Aorta (tissue), 5 donors: ENCODE results near the gene CD109. TPM values are rescaled to one million over a fixed set of nuclear protein-coding genes. Genes with fewer than 3 reads are reported as not detected.

Source experiments
- ATAC-seq: fragments of 200-7000 bp; cut with Tn5 transposase; one replicate; pipeline ENCODE4 v1.9.1; 2022; ENCODE audit warnings: moderate library complexity; ENCODE audit not compliant: low FRiP score
- DNase-seq, 2 donors: peaks; one replicate each; pipeline ENCODE4 v3.0.0-alpha.2; 2020
- H3K27ac ChIP-seq, 2 donors: one replicate each; pipeline ENCODE4 v1.5.1; 2013; ENCODE audit warnings: low read length in 2 of 2, mild to moderate bottlenecking in 2 of 2, moderate library complexity in 2 of 2, control low read depth in 1 of 2, inconsistent platforms in 1 of 2, low read depth in 1 of 2
- H3K27me3 ChIP-seq, 2 donors: one replicate each; pipeline ENCODE4 v1.6.1; 2013; ENCODE audit warnings: control low read depth in 1 of 2, low read length in 1 of 2, mild to moderate bottlenecking in 1 of 2, moderate library complexity in 1 of 2; ENCODE audit not compliant: insufficient read depth in 2 of 2, control insufficient read depth in 1 of 2
- H3K36me3 ChIP-seq, 2 donors: one replicate each; pipeline ENCODE4 v1.6.1; 2013; ENCODE audit warnings: control low read depth in 1 of 2, low read length in 1 of 2, mild to moderate bottlenecking in 1 of 2; ENCODE audit not compliant: insufficient read depth in 2 of 2, control insufficient read depth in 1 of 2
- H3K4me1 ChIP-seq, 2 donors: one replicate each; pipeline ENCODE4 v1.6.1; 2013; ENCODE audit warnings: low read length in 2 of 2, control low read depth in 1 of 2, mild to moderate bottlenecking in 1 of 2, moderate library complexity in 1 of 2; ENCODE audit not compliant: insufficient read depth in 2 of 2, control insufficient read depth in 1 of 2
- H3K4me3 ChIP-seq, 2 donors: one replicate each; pipeline ENCODE4 v1.5.1; 2013; ENCODE audit warnings: low read length in 2 of 2, control low read depth in 1 of 2, mild to moderate bottlenecking in 1 of 2
- H3K9me3 ChIP-seq: one replicate; pipeline ENCODE4 v1.6.1; 2013; ENCODE audit warnings: mild to moderate bottlenecking, low read length; ENCODE audit not compliant: control insufficient read depth
- WGBS, 2 donors: extraction: QIAGEN DNeasy Blood & Tissue Kit; methylation state at CpG; one replicate each; pipeline ENCODE4 v1.1.7; 2013; 5-methylcytosine and 5-hydroxymethylcytosine counted together
- intact Hi-C, 2 donors: fragments of 100-400 bp; cut with DNase I; formaldehyde crosslinking; loops; one replicate each; pipeline versions ENCODE4 v1.14.2 to v1.15.0; 2022
- polyA plus RNA-seq, 2 donors: library from polyadenylated mRNA; stranded (reverse); fragments of 200-250 nt; gene quantifications; one replicate each; pipeline ENCODE4 v1.2.3, GENCODE V29; 2013
- total RNA-seq, 2 donors: library from RNA; stranded (reverse); fragmentation: NEBNext Ultra II Directional; extraction: Animal tissue kit (Norgen Biotek cat#: 25700); gene quantifications; one replicate each; pipeline ENCODE4 v1.2.1, GENCODE V29; 2021
- donor health status: healthy with polysubstance abuse.
- donor health status: Bipolar disorder and iron deficiency.
- donor health status: DM: no; HTN: no; CAD: no.
- donor health status: DM: no; HTN: no; CAD: no.
- donor health status: DM: yes; HTN: yes; CAD: no.

CD109 gene
- total and polyA plus RNA-seq, 4 donors: 1.9 to 29.8 (median 15.2) TPM

GRCh38 chr6:73657201-73657600, 38.8 kb upstream of the CD109 start:
- intact Hi-C loops: no loop called here
- WGBS, 2 donors: 93 to 94% methylated on average over 3 of the region's 3 CpGs
- ATAC-seq: no peak

GRCh38 chr6:73664701-73665100, 31.3 kb upstream of the CD109 start:
- Histone ChIP-seq H3K9me3 (no peaks in the 10 kb centered on the region), H3K27me3 (no peaks in the 10 kb centered on the region), H3K4me1 (no peaks in the 10 kb centered on the region), H3K27ac (no peak overlapping the region), H3K36me3 (no peaks in the 10 kb centered on the region), H3K4me3 (no peak overlapping the region)
- no peak for ATAC-seq
- intact Hi-C loops: no loop called here
- DNase-seq: no peak
- 81 to 87% methylated on average over 2 of the region's 2 CpGs for WGBS, 2 donors

More at GRCh38 chr6:73657201-73657600, 38.8 kb upstream of the CD109 start:
- no peak overlapping the region for H3K4me3 ChIP-seq
- H3K36me3 ChIP-seq: no peaks in the 10 kb centered on the region
- H3K27me3 ChIP-seq: no peaks in the 10 kb centered on the region
- no peak for DNase-seq
- no peaks in the 10 kb centered on the region for H3K4me1 ChIP-seq
- H3K27ac ChIP-seq: no peak overlapping the region
- H3K9me3 ChIP-seq: no peaks in the 10 kb centered on the region

- Histone ChIP-seq H3K9me3 (no peaks in the 10 kb centered on the region), H3K4me3 (no peak overlapping the region), H3K27ac (no peak overlapping the region), H3K36me3 (no peaks in the 10 kb centered on the region), H3K4me1 (no peaks in the 10 kb centered on the region), H3K27me3 (no peaks in the 10 kb centered on the region)
- ATAC-seq (no peak), DNase-seq (no peak)
- intact Hi-C loops: no loop called here
- 66 to 73% methylated on average over 3 of the region's 3 CpGs for WGBS, 2 donors
These were observed 30.2 kb upstream of the CD109 start for GRCh38 chr6:73665686-73666319.

GRCh38 chr6:73666393-73666792, 29.6 kb upstream of the CD109 start:
- no peak for DNase-seq
- no peaks in the 10 kb centered on the region for H3K4me1 ChIP-seq
- WGBS, 2 donors: 20 to 30% methylated on average over 2 of the region's 2 CpGs
- no peaks in the 10 kb centered on the region for H3K36me3 ChIP-seq
- no peak overlapping the region for H3K4me3 ChIP-seq
- H3K27me3 ChIP-seq: no peaks in the 10 kb centered on the region
- no peaks in the 10 kb centered on the region for H3K9me3 ChIP-seq
- H3K27ac ChIP-seq: no peak overlapping the region
- no peak for ATAC-seq
- intact Hi-C loops: no loop called here

- 70 to 72% methylated on average over 1 of the region's 1 CpG for WGBS, 2 donors
- no peak for DNase-seq
- intact Hi-C loops: no loop called here
These were observed 28.2 kb upstream of the CD109 start for GRCh38 chr6:73667798-73668197.

GRCh38 chr6:73669005-73669404, 27.0 kb upstream of the CD109 start:
- Histone ChIP-seq H3K27me3 (no peaks in the 10 kb centered on the region), H3K4me1 (no peaks in the 10 kb centered on the region), H3K36me3 (no peaks in the 10 kb centered on the region), H3K27ac (no peak overlapping the region), H3K9me3 (no peaks in the 10 kb centered on the region), H3K4me3 (no peak overlapping the region)
- 89 to 98% methylated on average over 1 of the region's 1 CpG for WGBS, 2 donors
- intact Hi-C loops: no loop called here
- DNase-seq: no peak
- ATAC-seq: no peak

More at GRCh38 chr6:73667798-73668197, 28.2 kb upstream of the CD109 start:
- H3K4me1 ChIP-seq: no peaks in the 10 kb centered on the region
- H3K4me3 ChIP-seq: no peak overlapping the region
- H3K36me3 ChIP-seq: no peaks in the 10 kb centered on the region
- no peak for ATAC-seq
- no peaks in the 10 kb centered on the region for H3K9me3 ChIP-seq
- no peak overlapping the region for H3K27ac ChIP-seq
- no peaks in the 10 kb centered on the region for H3K27me3 ChIP-seq

- no peaks in the 10 kb centered on the region for H3K9me3 ChIP-seq
- H3K27me3 ChIP-seq: no peaks in the 10 kb centered on the region
- H3K4me1 ChIP-seq: no peaks in the 10 kb centered on the region
- WGBS, 2 donors: 81 to 83% methylated on average over 8 of the region's 8 CpGs
- intact Hi-C loops: loop anchor here in 1 of 2 donors (10.0 kb wide), 1 partner anchor 1543 kb away; no protein-coding TSS in a partner anchor
- no peak overlapping the region for H3K27ac ChIP-seq
- H3K36me3 ChIP-seq: no peaks in the 10 kb centered on the region
- no peak overlapping the region for H3K4me3 ChIP-seq
- ATAC-seq (no peak), DNase-seq (no peak)
These were observed 23.9 kb upstream of the CD109 start for GRCh38 chr6:73671911-73672685.

- Histone ChIP-seq H3K36me3 (no peaks in the 10 kb centered on the region), H3K27ac (no peak overlapping the region), H3K4me1 (peaks cover 0 to 3% of the 10 kb centered on the region in 2 donors), H3K27me3 (no peaks in the 10 kb centered on the region), H3K4me3 (no peak overlapping the region), H3K9me3 (peaks cover 2% of the 10 kb centered on the region)
- 37 to 39% methylated on average over 4 of the region's 4 CpGs for WGBS, 2 donors
- peak; percentile 84 for ATAC-seq
- peak; percentile 74 to 84 for DNase-seq
- intact Hi-C loops: loop anchor here (2.0 to 10.0 kb wide), 2 partner anchors 57 to 1539 kb away; no protein-coding TSS in a partner anchor
These were observed 20.4 kb upstream of the CD109 start for GRCh38 chr6:73675466-73676098.
